Neural cell (in vitro differentiated cells): ENCODE data around the gene PDE1A.

Experiments used
- EP300 ChIP-seq: fragments of 450-650 bp; conservative IDR thresholded peaks from 2 replicates; pipeline ENCODE4 v1.6.1; 2014; ENCODE audit warnings: antibody characterized with exemption, mild to moderate bottlenecking, moderate library complexity; ENCODE audit not compliant: poor library complexity, severe bottlenecking
- EZH2 ChIP-seq: fragments of 200-600, 300-800 bp; shearing (Covaris generic), sonication (generic); IDR thresholded peaks from 2 replicates; pipeline ENCODE4 v1.6.1; 2014; ENCODE audit warnings: antibody characterized with exemption, low read length, borderline replicate concordance, mild to moderate bottlenecking; ENCODE audit not compliant: insufficient read depth, poor library complexity, severe bottlenecking
- POLR2AphosphoS5 ChIP-seq: IDR thresholded peaks from 2 replicates; pipeline ENCODE4 v1.6.1; 2012
- TF ChIP-seq, protein P1 (sequence below): fragments of 450-650 bp; IDR thresholded peaks from 2 replicates; pipeline ENCODE4 v1.5.1; 2014; ENCODE audit warnings: antibody characterized with exemption, mild to moderate bottlenecking, moderate library complexity; ENCODE audit not compliant: poor library complexity, severe bottlenecking
- TF ChIP-seq, protein P2 (sequence below): IDR thresholded peaks from 2 replicates; pipeline ENCODE4 v1.6.1; 2012; ENCODE audit warnings: borderline replicate concordance

DNA sequence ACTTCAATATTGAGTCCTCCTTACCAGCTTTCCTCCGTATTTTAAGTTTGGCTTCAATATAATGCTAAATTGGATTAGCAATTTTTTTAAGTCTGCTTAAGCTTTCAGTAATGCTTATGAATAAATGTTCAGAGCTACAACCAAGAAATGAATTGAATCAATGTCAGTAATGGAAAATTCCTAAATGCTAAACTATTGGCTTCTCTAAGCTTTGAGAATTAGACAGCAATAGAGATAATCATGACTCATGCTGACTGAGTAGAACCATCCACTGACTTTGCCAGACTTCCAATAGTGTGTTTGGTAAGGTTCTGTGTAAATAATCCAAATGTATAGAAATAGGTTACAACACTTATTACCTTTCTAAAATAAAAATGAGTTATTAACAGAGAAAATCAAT is 8.9 kb upstream of the PDE1A start:
- TF ChIP-seq, protein P1, sequence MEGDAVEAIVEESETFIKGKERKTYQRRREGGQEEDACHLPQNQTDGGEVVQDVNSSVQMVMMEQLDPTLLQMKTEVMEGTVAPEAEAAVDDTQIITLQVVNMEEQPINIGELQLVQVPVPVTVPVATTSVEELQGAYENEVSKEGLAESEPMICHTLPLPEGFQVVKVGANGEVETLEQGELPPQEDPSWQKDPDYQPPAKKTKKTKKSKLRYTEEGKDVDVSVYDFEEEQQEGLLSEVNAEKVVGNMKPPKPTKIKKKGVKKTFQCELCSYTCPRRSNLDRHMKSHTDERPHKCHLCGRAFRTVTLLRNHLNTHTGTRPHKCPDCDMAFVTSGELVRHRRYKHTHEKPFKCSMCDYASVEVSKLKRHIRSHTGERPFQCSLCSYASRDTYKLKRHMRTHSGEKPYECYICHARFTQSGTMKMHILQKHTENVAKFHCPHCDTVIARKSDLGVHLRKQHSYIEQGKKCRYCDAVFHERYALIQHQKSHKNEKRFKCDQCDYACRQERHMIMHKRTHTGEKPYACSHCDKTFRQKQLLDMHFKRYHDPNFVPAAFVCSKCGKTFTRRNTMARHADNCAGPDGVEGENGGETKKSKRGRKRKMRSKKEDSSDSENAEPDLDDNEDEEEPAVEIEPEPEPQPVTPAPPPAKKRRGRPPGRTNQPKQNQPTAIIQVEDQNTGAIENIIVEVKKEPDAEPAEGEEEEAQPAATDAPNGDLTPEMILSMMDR = no peak
- TF ChIP-seq EP300 (no peak), POLR2AphosphoS5 (no peak), EZH2 (no peak)
- TF ChIP-seq, protein P2, sequence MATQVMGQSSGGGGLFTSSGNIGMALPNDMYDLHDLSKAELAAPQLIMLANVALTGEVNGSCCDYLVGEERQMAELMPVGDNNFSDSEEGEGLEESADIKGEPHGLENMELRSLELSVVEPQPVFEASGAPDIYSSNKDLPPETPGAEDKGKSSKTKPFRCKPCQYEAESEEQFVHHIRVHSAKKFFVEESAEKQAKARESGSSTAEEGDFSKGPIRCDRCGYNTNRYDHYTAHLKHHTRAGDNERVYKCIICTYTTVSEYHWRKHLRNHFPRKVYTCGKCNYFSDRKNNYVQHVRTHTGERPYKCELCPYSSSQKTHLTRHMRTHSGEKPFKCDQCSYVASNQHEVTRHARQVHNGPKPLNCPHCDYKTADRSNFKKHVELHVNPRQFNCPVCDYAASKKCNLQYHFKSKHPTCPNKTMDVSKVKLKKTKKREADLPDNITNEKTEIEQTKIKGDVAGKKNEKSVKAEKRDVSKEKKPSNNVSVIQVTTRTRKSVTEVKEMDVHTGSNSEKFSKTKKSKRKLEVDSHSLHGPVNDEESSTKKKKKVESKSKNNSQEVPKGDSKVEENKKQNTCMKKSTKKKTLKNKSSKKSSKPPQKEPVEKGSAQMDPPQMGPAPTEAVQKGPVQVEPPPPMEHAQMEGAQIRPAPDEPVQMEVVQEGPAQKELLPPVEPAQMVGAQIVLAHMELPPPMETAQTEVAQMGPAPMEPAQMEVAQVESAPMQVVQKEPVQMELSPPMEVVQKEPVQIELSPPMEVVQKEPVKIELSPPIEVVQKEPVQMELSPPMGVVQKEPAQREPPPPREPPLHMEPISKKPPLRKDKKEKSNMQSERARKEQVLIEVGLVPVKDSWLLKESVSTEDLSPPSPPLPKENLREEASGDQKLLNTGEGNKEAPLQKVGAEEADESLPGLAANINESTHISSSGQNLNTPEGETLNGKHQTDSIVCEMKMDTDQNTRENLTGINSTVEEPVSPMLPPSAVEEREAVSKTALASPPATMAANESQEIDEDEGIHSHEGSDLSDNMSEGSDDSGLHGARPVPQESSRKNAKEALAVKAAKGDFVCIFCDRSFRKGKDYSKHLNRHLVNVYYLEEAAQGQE = no peak
